Measurements from ENCODE around the gene FTO. TPM values are rescaled to one million over a fixed set of nuclear protein-coding genes. Genes with fewer than 3 reads are reported as not detected.

The FTO gene
- polyA plus RNA-seq, 3 donors, result 16.8 to 51.0 (median 37.7) TPM

- H3K27me3 Mint-ChIP-seq (ENCODE audit: low read depth in 3 of 3), result no peaks in the 10 kb centered on the region
- no peak overlapping the region for H3K9ac ChIP-seq (ENCODE audit: insufficient read depth, low read length, poor library complexity, severe bottlenecking)
- WGBS (ENCODE audit: insufficient coverage), result no CpG with 5 or more reads among the region's 1 CpG
- no peak overlapping the region for H3K4me2 ChIP-seq (replicated peaks; ENCODE audit: extremely low read depth, low read length, poor library complexity, severe bottlenecking)
- no peak overlapping the region for H3K27ac ChIP-seq (ENCODE audit: low read depth in 1 of 2, low read length in 2 of 2)
- H2AFZ ChIP-seq (ENCODE audit: insufficient read depth, low read depth, low read length, poor library complexity, severe bottlenecking), result no peak overlapping the region
- no peaks in the 10 kb centered on the region for H3K36me3 Mint-ChIP-seq
- H3K9me3 Mint-ChIP-seq, result no peaks in the 10 kb centered on the region
- H3K27me3 ChIP-seq (ENCODE audit: control insufficient read depth in 2 of 2, insufficient read depth in 2 of 2, low read length in 2 of 2), result no peaks in the 10 kb centered on the region
- no peak overlapping the region for H3K27ac Mint-ChIP-seq
- intact Hi-C loops (cut with micrococcal nuclease), result no loop called here
- H3K4me1 Mint-ChIP-seq, result no peaks in the 10 kb centered on the region
- H3K4me3 Mint-ChIP-seq, result no peak overlapping the region
- no peak for DNase-seq
- no peaks in the 10 kb centered on the region for H3K4me1 ChIP-seq (ENCODE audit: control insufficient read depth in 1 of 2, insufficient read depth in 2 of 2, low read length in 2 of 2)
- TF ChIP-seq CTCF (IDR thresholded peaks at IDR 0.05), result no peak
- no peaks in the 10 kb centered on the region for H3K79me2 ChIP-seq (ENCODE audit: insufficient read depth, low read length)
- H4K20me1 ChIP-seq (ENCODE audit: insufficient read depth, low read length), result no peaks in the 10 kb centered on the region
- no peaks in the 10 kb centered on the region for H3K9me3 ChIP-seq (replicated peaks in 1 of 2; ENCODE audit: control insufficient read depth in 1 of 2, insufficient read depth in 1 of 2, low read length in 2 of 2)
- H3K4me3 ChIP-seq (replicated peaks in 1 of 3; ENCODE audit: low read depth in 2 of 3, low read length in 3 of 3), result no peak overlapping the region
- no peaks in the 10 kb centered on the region for H3K36me3 ChIP-seq (replicated peaks in 1 of 2; ENCODE audit: control insufficient read depth in 1 of 2, insufficient read depth in 2 of 2, low read length in 2 of 2)
Observed at GRCh38 chr16:53662072-53662471, 41.9 kb upstream of the FTO start.

- no peak overlapping the region for H2AFZ ChIP-seq (ENCODE audit: insufficient read depth, low read depth, low read length, poor library complexity, severe bottlenecking)
- intact Hi-C loops (cut with micrococcal nuclease), result no loop called here
- no peak overlapping the region for H3K4me3 ChIP-seq (replicated peaks in 1 of 3; ENCODE audit: low read depth in 2 of 3, low read length in 3 of 3)
Observed at GRCh38 chr16:53664724-53665345, 39.1 kb upstream of the FTO start.

More at GRCh38 chr16:53664724-53665345, 39.1 kb upstream of the FTO start:
- Mint-ChIP-seq H3K4me1 (no peaks in the 10 kb centered on the region), H3K27me3 (ENCODE audit: low read depth in 3 of 3) (no peaks in the 10 kb centered on the region), H3K9me3 (no peaks in the 10 kb centered on the region), H3K27ac (no peak overlapping the region), H3K4me3 (no peak overlapping the region), H3K36me3 (no peaks in the 10 kb centered on the region)
- no peak for DNase-seq
- no peaks in the 10 kb centered on the region for H3K27me3 ChIP-seq (ENCODE audit: control insufficient read depth in 2 of 2, insufficient read depth in 2 of 2, low read length in 2 of 2)
- H3K9ac ChIP-seq (ENCODE audit: insufficient read depth, low read length, poor library complexity, severe bottlenecking), result no peak overlapping the region
- no peaks in the 10 kb centered on the region for H4K20me1 ChIP-seq (ENCODE audit: insufficient read depth, low read length)
- no peaks in the 10 kb centered on the region for H3K4me1 ChIP-seq (ENCODE audit: control insufficient read depth in 1 of 2, insufficient read depth in 2 of 2, low read length in 2 of 2)
- H3K4me2 ChIP-seq (replicated peaks; ENCODE audit: extremely low read depth, low read length, poor library complexity, severe bottlenecking), result no peak overlapping the region
- no peaks in the 10 kb centered on the region for H3K9me3 ChIP-seq (replicated peaks in 1 of 2; ENCODE audit: control insufficient read depth in 1 of 2, insufficient read depth in 1 of 2, low read length in 2 of 2)
- no peaks in the 10 kb centered on the region for H3K36me3 ChIP-seq (replicated peaks in 1 of 2; ENCODE audit: control insufficient read depth in 1 of 2, insufficient read depth in 2 of 2, low read length in 2 of 2)
- TF ChIP-seq CTCF (IDR thresholded peaks at IDR 0.05), result no peak
- WGBS (ENCODE audit: insufficient coverage), result 81% methylated on average over 6 of the region's 7 CpGs
- no peaks in the 10 kb centered on the region for H3K79me2 ChIP-seq (ENCODE audit: insufficient read depth, low read length)
- H3K27ac ChIP-seq (ENCODE audit: low read depth in 1 of 2, low read length in 2 of 2), result no peak overlapping the region

All from CD14-positive monocyte (primary cell).